ENCODE results near the gene CD2.
A peak's percentile ranks its signal among the peaks of the same experiment; 100 is the strongest.

Gene CD2, protein sequence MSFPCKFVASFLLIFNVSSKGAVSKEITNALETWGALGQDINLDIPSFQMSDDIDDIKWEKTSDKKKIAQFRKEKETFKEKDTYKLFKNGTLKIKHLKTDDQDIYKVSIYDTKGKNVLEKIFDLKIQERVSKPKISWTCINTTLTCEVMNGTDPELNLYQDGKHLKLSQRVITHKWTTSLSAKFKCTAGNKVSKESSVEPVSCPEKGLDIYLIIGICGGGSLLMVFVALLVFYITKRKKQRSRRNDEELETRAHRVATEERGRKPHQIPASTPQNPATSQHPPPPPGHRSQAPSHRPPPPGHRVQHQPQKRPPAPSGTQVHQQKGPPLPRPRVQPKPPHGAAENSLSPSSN

GRCh38 chr1:116754198-116754977 is at the start of gene CD2:
Gene CD2 (plus strand): TSS chr1:116754430. CDS start chr1:116754493, 63 bp downstream.
- DNase-seq (ENCODE audit: low read depth in 2 of 2, low spot score in 1 of 2), result no peak

GRCh38 chr1:116706123-116706522 is 48.1 kb upstream of the CD2 start:
- DNase-seq (ENCODE audit: low read depth in 2 of 2, low spot score in 1 of 2), result no peak

DNA sequence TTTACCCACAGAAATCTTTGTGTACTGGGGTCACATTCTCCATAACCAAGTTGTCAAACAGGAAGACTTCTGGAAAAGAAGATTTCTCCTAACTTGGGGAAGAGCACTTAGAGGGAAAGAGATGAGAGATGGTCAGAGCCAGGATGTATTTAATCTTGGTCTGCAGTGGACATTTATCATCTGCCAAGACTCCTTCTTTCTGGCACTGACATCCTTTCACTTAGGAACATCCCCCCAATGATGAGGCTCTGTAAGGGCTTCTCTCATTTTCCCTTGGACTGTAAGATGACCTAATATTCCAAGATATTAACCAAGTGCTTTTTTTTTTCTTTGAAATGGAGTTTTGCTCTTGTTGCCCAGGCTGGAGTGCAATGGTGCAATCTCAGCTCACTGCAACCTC is 47.4 kb upstream of the CD2 start:
- DNase-seq (ENCODE audit: low read depth in 2 of 2, low spot score in 1 of 2), result no peak

DNA sequence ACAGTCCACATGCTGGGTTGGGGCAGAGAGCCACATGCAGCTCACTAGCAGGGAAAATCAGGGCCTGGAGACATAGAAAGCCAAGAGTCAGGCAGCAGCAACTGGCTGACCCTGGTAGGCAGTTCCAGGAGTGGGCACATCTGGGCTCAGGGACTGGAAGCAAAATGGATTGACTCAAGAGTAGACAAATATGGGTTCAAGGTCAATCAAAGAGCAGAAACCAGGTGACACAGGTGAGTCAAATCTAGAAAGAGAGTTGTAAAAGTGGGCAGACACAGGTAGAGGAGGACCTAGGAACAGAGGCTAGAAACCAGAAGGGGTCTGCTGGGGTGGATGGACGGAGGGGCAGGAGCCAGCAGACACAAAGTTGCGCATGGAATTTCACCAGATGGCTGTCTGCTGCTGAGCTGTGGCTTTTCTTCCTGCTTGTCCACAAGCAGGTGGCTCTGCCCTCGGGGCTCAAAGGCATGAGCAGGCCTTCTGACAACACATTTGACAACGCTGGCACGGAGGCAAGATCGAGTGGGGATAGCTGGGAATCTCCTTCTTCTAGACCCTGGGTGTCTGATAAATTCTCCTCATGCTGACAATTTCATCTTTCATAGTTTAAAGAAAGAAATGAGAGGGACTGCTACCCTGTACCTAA is 45.9 kb upstream of the CD2 start:
- no peak for DNase-seq (ENCODE audit: low read depth in 2 of 2, low spot score in 1 of 2)

DNA sequence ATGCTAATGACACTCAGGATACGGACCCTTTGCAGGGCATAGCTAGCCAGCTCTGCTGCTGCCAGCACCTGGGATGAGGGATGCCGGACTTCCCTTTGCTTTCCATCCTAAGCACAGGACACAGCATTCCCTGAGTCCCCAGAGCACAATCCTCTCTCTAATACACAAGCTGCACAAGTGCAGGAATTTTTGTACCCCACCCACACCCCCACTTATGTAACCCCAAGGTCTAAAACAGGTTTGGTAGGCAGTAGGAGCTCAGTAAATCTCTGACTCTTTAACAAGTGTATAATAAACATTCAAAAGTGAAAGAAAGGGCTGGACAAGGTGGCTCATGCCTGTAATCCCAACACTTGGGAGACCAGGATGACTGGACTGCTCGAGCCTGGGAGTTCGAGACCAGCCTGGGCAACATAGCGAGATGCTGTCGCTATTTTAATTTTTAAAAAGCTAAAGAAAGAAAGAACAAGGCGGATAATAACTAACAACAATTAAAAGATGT is 44.5 kb upstream of the CD2 start:
- no peak for DNase-seq (ENCODE audit: low read depth in 2 of 2, low spot score in 1 of 2)

DNA sequence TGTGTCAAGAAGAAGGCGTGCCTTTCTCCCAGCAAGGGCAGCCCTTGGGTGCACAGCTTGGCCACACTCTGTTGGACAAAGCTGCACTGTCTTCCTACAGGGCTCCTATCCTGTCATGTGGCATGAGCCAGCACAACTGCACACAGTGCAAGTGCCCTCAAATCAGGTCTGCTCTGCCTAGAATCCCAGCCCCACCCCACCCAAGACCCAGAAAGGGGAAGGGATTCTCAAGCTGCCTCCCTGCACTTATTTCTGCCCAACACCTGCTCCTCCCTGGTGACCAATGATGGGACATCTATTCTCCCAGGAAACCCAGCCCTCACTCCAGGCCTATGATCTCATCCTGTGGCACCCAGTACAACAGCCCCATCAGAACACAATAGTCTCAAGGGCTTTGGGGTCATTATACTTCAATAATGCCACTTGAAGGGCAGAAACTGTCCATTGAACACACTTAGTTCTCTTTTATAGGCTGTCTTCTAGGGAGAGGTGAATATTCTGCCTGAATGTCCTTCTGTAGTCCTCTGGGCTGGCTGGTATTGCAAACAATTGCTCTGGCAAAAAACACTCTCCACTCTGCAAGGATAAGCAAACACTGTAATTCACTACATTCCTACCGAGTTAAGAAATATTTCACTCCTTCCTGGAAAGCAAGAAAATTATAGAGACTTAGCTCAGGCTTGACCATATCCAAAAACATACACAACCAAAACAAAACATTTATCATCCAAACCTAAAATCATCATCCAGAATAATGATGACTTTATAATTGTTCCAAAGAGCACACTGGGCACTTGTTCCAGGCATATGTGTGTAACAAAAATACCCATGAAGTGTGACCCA is 43.6 kb upstream of the CD2 start:
- no peak for DNase-seq (ENCODE audit: low read depth in 2 of 2, low spot score in 1 of 2)

GRCh38 chr1:116711263-116711840 is 42.9 kb upstream of the CD2 start:
- no peak for DNase-seq (ENCODE audit: low read depth in 2 of 2, low spot score in 1 of 2)

- DNase-seq (ENCODE audit: low read depth in 2 of 2, low spot score in 1 of 2), result no peak
Observed at GRCh38 chr1:116712510-116712909, 41.7 kb upstream of the CD2 start.

DNA sequence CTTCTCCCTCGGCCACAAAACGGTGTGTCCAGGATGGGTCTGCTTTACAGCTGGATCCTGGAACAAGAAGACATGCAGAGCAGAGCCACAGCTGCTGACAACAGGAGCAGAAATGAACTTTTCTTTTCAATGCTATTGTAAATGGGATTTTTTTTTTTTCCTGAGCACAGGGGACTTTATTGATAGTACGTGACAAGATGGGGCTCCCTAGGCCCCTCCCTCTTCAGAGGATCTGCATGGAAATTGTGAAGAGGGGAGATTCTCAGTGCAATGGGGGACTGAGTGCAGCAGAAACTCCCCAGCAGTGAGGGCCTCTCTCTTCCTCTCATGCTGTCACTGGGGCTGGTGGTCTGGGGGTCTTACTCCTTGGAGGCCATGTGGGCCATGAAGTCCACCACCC is 40.8 kb upstream of the CD2 start:
- DNase-seq (ENCODE audit: low read depth in 2 of 2, low spot score in 1 of 2), result no peak

DNA sequence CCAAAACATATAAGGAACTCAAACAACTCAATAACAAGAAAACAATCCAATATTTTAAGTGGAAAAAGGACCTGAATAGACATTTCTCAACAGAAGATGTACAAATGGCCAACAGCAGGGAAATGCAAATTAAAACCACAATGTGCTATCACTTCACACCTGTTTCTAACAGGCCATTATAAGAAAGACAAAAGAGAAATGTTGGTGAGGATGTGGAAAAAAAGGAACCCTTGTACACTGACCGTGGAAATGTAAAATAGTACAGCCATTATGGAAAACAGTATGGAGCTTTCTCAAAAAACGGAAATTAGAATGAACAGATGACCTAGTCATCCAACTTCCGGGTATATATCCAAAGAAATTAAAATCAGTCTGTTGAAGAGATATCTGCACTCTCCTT is 37.8 kb upstream of the CD2 start:
- no peak for DNase-seq (ENCODE audit: low read depth in 2 of 2, low spot score in 1 of 2)

- no peak for DNase-seq (ENCODE audit: low read depth in 2 of 2, low spot score in 1 of 2)
Observed at GRCh38 chr1:116717318-116717717, 36.9 kb upstream of the CD2 start.

- DNase-seq (ENCODE audit: low read depth in 2 of 2, low spot score in 1 of 2), result no peak
Observed at GRCh38 chr1:116720364-116721038, 33.7 kb upstream of the CD2 start.

DNA sequence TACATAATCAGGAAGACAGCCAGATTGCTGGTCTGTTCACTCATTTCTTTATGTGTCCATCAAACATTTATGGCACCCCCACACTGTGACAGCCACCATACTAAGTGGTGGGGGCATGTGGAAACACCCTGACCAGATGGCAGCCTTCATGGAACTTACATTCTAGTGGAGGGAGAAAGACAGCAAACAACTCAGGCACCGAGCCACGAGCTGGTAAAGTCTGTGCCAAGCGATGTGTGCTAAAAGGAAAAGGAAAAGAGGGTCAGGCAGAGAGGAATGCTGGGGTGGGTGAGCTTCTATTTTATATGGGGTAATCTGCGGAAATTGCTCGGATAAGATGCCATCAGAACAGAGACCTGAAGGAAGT is 33.2 kb upstream of the CD2 start:
- no peak for DNase-seq (ENCODE audit: low read depth in 2 of 2, low spot score in 1 of 2)

DNA sequence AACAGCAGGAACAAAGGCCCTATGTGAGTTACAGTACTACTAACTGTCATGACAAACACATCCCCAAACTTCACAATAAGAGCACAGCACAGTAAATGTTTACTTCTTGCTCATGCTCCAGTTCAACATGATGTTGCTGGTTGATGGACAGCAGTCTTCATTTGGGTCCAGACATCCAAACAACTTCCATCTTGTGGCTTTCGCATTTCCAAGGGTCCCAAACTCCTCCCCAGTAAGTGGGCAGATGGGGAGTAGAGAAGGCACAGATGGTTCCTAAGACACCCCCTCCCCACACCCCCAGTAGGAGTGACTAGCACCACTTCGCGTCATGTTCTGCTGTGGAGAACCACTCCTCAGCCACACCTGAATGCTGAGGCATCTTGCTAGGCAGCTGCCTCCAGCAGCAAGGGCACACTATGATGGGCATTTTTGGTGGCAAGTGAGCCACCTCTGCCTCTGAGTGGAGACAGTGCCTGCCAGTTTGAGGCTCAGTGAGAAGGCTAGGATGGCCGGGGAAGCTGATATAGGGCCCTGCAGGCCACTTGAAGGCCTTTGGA is 32.7 kb upstream of the CD2 start:
- DNase-seq (ENCODE audit: low read depth in 2 of 2, low spot score in 1 of 2), result no peak

GRCh38 chr1:116722016-116722838 is 32.0 kb upstream of the CD2 start:
- DNase-seq (ENCODE audit: low read depth in 2 of 2, low spot score in 1 of 2), result no peak

DNA sequence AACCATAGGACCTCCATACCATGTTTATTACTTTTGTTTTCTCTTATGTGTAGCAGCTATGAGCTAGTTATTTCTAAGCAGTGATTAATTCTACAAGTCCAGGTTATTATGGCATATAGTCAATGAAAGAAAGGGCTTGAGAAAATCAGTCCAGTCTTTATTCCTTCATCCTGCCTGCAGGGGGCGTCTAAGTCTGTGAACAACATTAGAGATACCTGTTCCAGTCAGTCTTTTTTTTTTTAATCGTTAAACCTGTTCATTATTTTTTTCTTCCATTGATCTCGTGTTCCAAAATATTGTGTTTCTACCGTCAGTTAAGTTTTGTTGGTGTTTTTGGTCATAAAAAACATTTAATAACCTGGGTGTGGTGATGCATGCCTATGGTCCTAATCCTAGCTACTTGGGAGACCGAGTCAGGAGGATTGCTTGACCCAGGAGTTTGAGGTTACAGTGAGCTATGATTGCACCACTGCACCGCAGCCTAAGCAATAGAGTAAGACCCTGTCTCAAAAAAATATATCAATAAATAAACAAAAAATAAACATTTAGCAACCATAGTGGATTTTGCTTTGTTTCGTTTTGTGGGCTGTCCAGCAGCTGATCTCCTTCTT is 29.4 kb upstream of the CD2 start:
- peak; percentile 53 to 66 for DNase-seq (ENCODE audit: low read depth in 2 of 2, low spot score in 1 of 2)

GRCh38 chr1:116725798-116726197 is 28.4 kb upstream of the CD2 start:
- no peak for DNase-seq (ENCODE audit: low read depth in 2 of 2, low spot score in 1 of 2)
